HG03135 (cell line): ENCODE measurements around the gene SETD5.

Experiments
- ATAC-seq: cut with Tn5 transposase; IDR thresholded peaks from one replicate; pipeline ENCODE4 v1.9.1; 2021; ENCODE audit warnings: mild to moderate bottlenecking, moderate library complexity; ENCODE audit not compliant: unreplicated experiment

SETD5 gene

GRCh38 chr3:9386501-9387321 lies 10.7 kb upstream of the SETD5 start:
- ATAC-seq, result no peak

- ATAC-seq, result no peak
Measured at GRCh38 chr3:9387322-9387655, 10.1 kb upstream of the SETD5 start.

GRCh38 chr3:9388142-9388541 lies 9.3 kb upstream of the SETD5 start:
- no peak for ATAC-seq

- ATAC-seq, result no peak
Measured at GRCh38 chr3:9388562-9389272, 8.7 kb upstream of the SETD5 start.

GRCh38 chr3:9390265-9390888 lies 7.0 kb upstream of the SETD5 start:
- no peak for ATAC-seq

- ATAC-seq, result no peak
Measured at GRCh38 chr3:9392041-9392440, 5.4 kb upstream of the SETD5 start.

GRCh38 chr3:9395570-9396300 lies 1.7 kb upstream of the SETD5 start:
- ATAC-seq, result no peak

GRCh38 chr3:9396301-9396631 lies 1.1 kb upstream of the SETD5 start:
- ATAC-seq, result peak; percentile 29

GRCh38 chr3:9396632-9397331 lies 633 bp upstream of the SETD5 start:
- ATAC-seq, result peak; percentile 70

GRCh38 chr3:9397906-9398699 lies 688 bp downstream of the SETD5 start:
- no peak for ATAC-seq

GRCh38 chr3:9398700-9399336 lies 1.4 kb downstream of the SETD5 start:
- ATAC-seq, result no peak

GRCh38 chr3:9399337-9399703 lies 1.9 kb downstream of the SETD5 start:
- ATAC-seq, result no peak

- ATAC-seq, result no peak
Measured at GRCh38 chr3:9399746-9400145, 2.3 kb downstream of the SETD5 start.

GRCh38 chr3:9400616-9401015 lies 3.2 kb downstream of the SETD5 start:
- no peak for ATAC-seq

- no peak for ATAC-seq
Measured at GRCh38 chr3:9401986-9402385, 4.6 kb downstream of the SETD5 start.

GRCh38 chr3:9402410-9403228 lies 5.2 kb downstream of the SETD5 start:
- ATAC-seq, result no peak

- ATAC-seq, result no peak
Measured at GRCh38 chr3:9403463-9403862, 6.0 kb downstream of the SETD5 start.

- ATAC-seq, result no peak
Measured at GRCh38 chr3:9404680-9405079, 7.3 kb downstream of the SETD5 start.

GRCh38 chr3:9405756-9406155 lies 8.3 kb downstream of the SETD5 start:
- no peak for ATAC-seq
